SK-N-SH treated with all-trans-retinoic acid at 6 μM for 48 hours (cell line): ENCODE measurements around the gene ARHGAP33.
"Not testable (repeated sequence)": the region's sequence is repeated elsewhere in the genome, so short reads cannot be mapped to it uniquely, and the experiment has no call there.

Source experiments
- ATAC-seq: fragments of 200-7000 bp; cut with Tn5 transposase; 3 replicates; pipeline ENCODE4 v1.9.1; 2020; ENCODE audit warnings: mild to moderate bottlenecking, moderate library complexity
- ARNTL ChIP-seq: fragments of 450-650 bp; formaldehyde crosslinking; IDR thresholded peaks from 2 replicates; pipeline ENCODE4 v1.5.0; 2020; ENCODE audit warnings: low read depth, mild to moderate bottlenecking, moderate library complexity, borderline replicate concordance
- BACH2 ChIP-seq: fragments of 250-450 bp; sonication (Bioruptor Pico); IDR thresholded peaks from 2 replicates; pipeline ENCODE4 v1.9.0; 2021; ENCODE audit warnings: mild to moderate bottlenecking, borderline replicate concordance
- CREB5 ChIP-seq: fragments of 250-450 bp; sonication (Bioruptor Pico); IDR thresholded peaks from 2 replicates; pipeline ENCODE4 v1.5.1; 2020; ENCODE audit warnings: low read depth, mild to moderate bottlenecking, moderate library complexity
- CSDC2 ChIP-seq: fragments of 250-450 bp; sonication (Bioruptor Pico); IDR thresholded peaks from 2 replicates; pipeline ENCODE4 v1.5.0; 2020; ENCODE audit warnings: mild to moderate bottlenecking, moderate library complexity
- CSRNP3 ChIP-seq: fragments of 250-450 bp; sonication (Bioruptor Pico); IDR thresholded peaks from 2 replicates; pipeline ENCODE4 v1.5.1; 2021; ENCODE audit warnings: mild to moderate bottlenecking, moderate library complexity
- GLIS3 ChIP-seq: fragments of 250-450 bp; sonication (Bioruptor Pico); IDR thresholded peaks from 2 replicates; pipeline ENCODE4 v1.5.0; 2020; ENCODE audit warnings: mild to moderate bottlenecking, moderate library complexity
- ISL1 ChIP-seq: fragments of 250-450 bp; sonication (Bioruptor Pico); IDR thresholded peaks from 2 replicates; pipeline ENCODE4 v2.1.2; 2022; ENCODE audit warnings: mild to moderate bottlenecking, moderate library complexity
- OSR1 ChIP-seq: fragments of 250-450 bp; sonication (Bioruptor Pico); IDR thresholded peaks from 2 replicates; pipeline ENCODE4 v1.8.0; 2022; ENCODE audit warnings: moderate library complexity, mild to moderate bottlenecking, inconsistent platforms
- PATZ1 ChIP-seq: fragments of 250-450 bp; sonication (Bioruptor Pico); IDR thresholded peaks from 2 replicates; pipeline ENCODE4 v1.8.0; 2020; ENCODE audit warnings: mild to moderate bottlenecking, moderate library complexity, borderline replicate concordance
- RARB ChIP-seq: fragments of 250-450 bp; sonication (Bioruptor Pico); IDR thresholded peaks from 2 replicates; pipeline ENCODE4 v1.8.0; 2021; ENCODE audit warnings: mild to moderate bottlenecking, moderate library complexity
- SNAI2 ChIP-seq: fragments of 250-450 bp; sonication (Bioruptor Pico); IDR thresholded peaks from 2 replicates; pipeline ENCODE4 v1.5.0; 2020; ENCODE audit warnings: mild to moderate bottlenecking, moderate library complexity
- TCF4 ChIP-seq: fragments of 250-450 bp; sonication (Bioruptor Pico); IDR thresholded peaks from 2 replicates; pipeline ENCODE4 v1.8.0; 2021; ENCODE audit warnings: mild to moderate bottlenecking, moderate library complexity, borderline replicate concordance
- TOX ChIP-seq: fragments of 250-450 bp; sonication (Bioruptor Pico); IDR thresholded peaks from 2 replicates; pipeline ENCODE4 v1.8.0; 2021; ENCODE audit warnings: mild to moderate bottlenecking, moderate library complexity, borderline replicate concordance
- TSHZ2 ChIP-seq: fragments of 250-450 bp; sonication (Bioruptor Pico); IDR thresholded peaks from 2 replicates; pipeline ENCODE4 v1.5.0; 2020; ENCODE audit warnings: mild to moderate bottlenecking, moderate library complexity
- ZC3H10 ChIP-seq: fragments of 250-450 bp; sonication (Bioruptor Pico); IDR thresholded peaks from 2 replicates; pipeline ENCODE4 v1.5.1; 2021; ENCODE audit warnings: mild to moderate bottlenecking, moderate library complexity
- ZFP3 ChIP-seq: fragments of 250-450 bp; sonication (Bioruptor Pico); IDR thresholded peaks from 2 replicates; pipeline ENCODE4 v1.5.0; 2020; ENCODE audit warnings: mild to moderate bottlenecking, moderate library complexity
- ZFP30 ChIP-seq: fragments of 450-650 bp; formaldehyde crosslinking; IDR thresholded peaks from 2 replicates; pipeline ENCODE4 v1.5.0; 2022; ENCODE audit warnings: mild to moderate bottlenecking, moderate library complexity
- ZNF565 ChIP-seq: fragments of 450-650 bp; formaldehyde crosslinking; conservative IDR thresholded peaks from 2 replicates; pipeline ENCODE4 v1.5.0; 2020; ENCODE audit warnings: low read depth, mild to moderate bottlenecking, moderate library complexity
- ZNF70 ChIP-seq: fragments of 450-650 bp; formaldehyde crosslinking; IDR thresholded peaks from 2 replicates; pipeline ENCODE4 v1.5.0; 2020; ENCODE audit warnings: mild to moderate bottlenecking, moderate library complexity
- ZNF8 ChIP-seq: fragments of 450-650 bp; formaldehyde crosslinking; IDR thresholded peaks from 2 replicates; pipeline ENCODE4 v1.5.0; 2020; ENCODE audit warnings: mild to moderate bottlenecking, moderate library complexity

Gene ARHGAP33

GRCh38 chr19:35792888-35793287, 17.5 kb downstream of the ARHGAP33 start (continued):
- no peak for TF ChIP-seq CREB5 (CRISPR knock-in tag)
- TF ChIP-seq OSR1 (CRISPR knock-in tag) = no peak
- no peak for TF ChIP-seq ISL1 (CRISPR knock-in tag)
- TF ChIP-seq GLIS3 (CRISPR knock-in tag) = no peak
- TF ChIP-seq CSRNP3 (CRISPR knock-in tag) = no peak
- TF ChIP-seq ZNF565 (CRISPR knock-in tag) = no peak
- TF ChIP-seq TSHZ2 = no peak
- TF ChIP-seq ZFP3 = no peak

- ATAC-seq = no peak
- TF ChIP-seq ZNF8 = no peak
Measured at GRCh38 chr19:35793381-35794165, 18.2 kb downstream of the ARHGAP33 start.

GRCh38 chr19:35795564-35795963, 20.2 kb downstream of the ARHGAP33 start:
- ATAC-seq = not testable (repeated sequence)

GRCh38 chr19:35796645-35797542, 21.5 kb downstream of the ARHGAP33 start:
- ATAC-seq = no peak
- TF ChIP-seq ISL1 (CRISPR knock-in tag) (no peak), SNAI2 (no peak), BACH2 (CRISPR knock-in tag) (no peak), ZNF565 (CRISPR knock-in tag) (no peak), ZFP3 (no peak), CSRNP3 (CRISPR knock-in tag) (no peak), CREB5 (CRISPR knock-in tag) (no peak), ZC3H10 (no peak), GLIS3 (CRISPR knock-in tag) (no peak), ZNF8 (no peak), TCF4 (CRISPR knock-in tag) (no peak), ZFP30 (CRISPR knock-in tag) (no peak), ZNF70 (no peak), ARNTL (no peak), TOX (CRISPR knock-in tag) (no peak), TSHZ2 (no peak), CSDC2 (CRISPR knock-in tag) (no peak), PATZ1 (no peak), RARB (no peak)
- TF ChIP-seq, all 23 proteins: peak for 0
